HepG2 (cell line): ENCODE results near the gene MED9. TPM values are rescaled to one million over a fixed set of nuclear protein-coding genes. Genes with fewer than 3 reads are reported as not detected.

Experiments
- KLF15 ChIP-seq: sonication (generic); formaldehyde crosslinking; IDR thresholded peaks from 2 replicates; pipeline ENCODE4 v1.8.1; 2023; ENCODE audit warnings: borderline replicate concordance, mild to moderate bottlenecking, inconsistent platforms, missing genetic modification reagents, mixed read lengths
- MIER3 ChIP-seq: IDR thresholded peaks from 2 replicates; pipeline ENCODE4 v1.6.1; 2016; ENCODE audit warnings: missing compliant biosample characterization, borderline replicate concordance
- MXD1 ChIP-seq: sonication (generic); formaldehyde crosslinking; IDR thresholded peaks from 2 replicates; pipeline ENCODE4 v1.4.0; 2020; ENCODE audit warnings: mild to moderate bottlenecking, missing genetic modification reagents
- PITX1 ChIP-seq: sonication (generic); formaldehyde crosslinking; IDR thresholded peaks from 2 replicates; pipeline ENCODE4 v1.5.1; 2020; ENCODE audit warnings: mild to moderate bottlenecking, missing genetic modification reagents
- POLR2G ChIP-seq: fragments of 200-400 bp; formaldehyde crosslinking; IDR thresholded peaks from 2 replicates; pipeline ENCODE4 v1.6.1; 2018; ENCODE audit warnings: mild to moderate bottlenecking, low read depth, low read length, moderate library complexity
- SIN3B ChIP-seq: fragments of 150-350 bp; IDR thresholded peaks from 2 replicates; pipeline ENCODE4 v1.6.1; 2014; ENCODE audit warnings: low read length
- ZMYM2 ChIP-seq: sonication (generic); formaldehyde crosslinking; IDR thresholded peaks from 2 replicates; pipeline ENCODE4 v1.8.0; 2022; ENCODE audit warnings: mild to moderate bottlenecking, missing genetic modification reagents
- ZNF17 ChIP-seq: sonication (generic); formaldehyde crosslinking; IDR thresholded peaks from 2 replicates; pipeline ENCODE4 v1.5.0; 2020; ENCODE audit warnings: mild to moderate bottlenecking, missing genetic modification reagents
- ZNF407 ChIP-seq: sonication (generic); formaldehyde crosslinking; IDR thresholded peaks from one replicate; pipeline ENCODE4 v1.5.1; 2020; ENCODE audit warnings: mild to moderate bottlenecking, missing genetic modification reagents; ENCODE audit errors: not compliant biosample characterization
- ZNF687 ChIP-seq: sonication (generic); formaldehyde crosslinking; IDR thresholded peaks from 2 replicates; pipeline ENCODE4 v1.5.1; 2020; ENCODE audit warnings: mild to moderate bottlenecking, missing genetic modification reagents, moderate library complexity
- polyA plus RNA-seq, 8 experiments: library from polyadenylated mRNA; depleted of rRNA in 3 of 8; stranded (reverse) in 7 of 8; unstranded in 1 of 8; fragments of >200 nt; fragmentation: Illumina TruSeq in 4 of 8; extraction: Trizol in 4 of 8; gene quantifications; 2 replicates each; pipeline versions ENCODE4 v1.2.1 to v1.2.3, GENCODE V29; 2011 to 2016; ENCODE audit warnings: low read depth in 4 of 8, missing spikeins in 1 of 8, mixed read lengths in 1 of 8; ENCODE audit not compliant: insufficient read depth in 1 of 8
- total RNA-seq, 5 experiments: library from RNA; depleted of rRNA; stranded (reverse); fragments of >200 nt; fragmentation: Illumina TruSeq; extraction: Trizol; gene quantifications; 2 replicates each; pipeline ENCODE4 v1.2.3, GENCODE V29; 2016; ENCODE audit warnings: low read depth in 1 of 5
- TF ChIP-seq, protein P1 (sequence below): sonication (generic); formaldehyde crosslinking; IDR thresholded peaks from 2 replicates; pipeline ENCODE4 v1.8.1; 2022; ENCODE audit warnings: mild to moderate bottlenecking, missing genetic modification reagents
- TF ChIP-seq, protein P2 (sequence below): sonication (generic); formaldehyde crosslinking; IDR thresholded peaks from 2 replicates; pipeline ENCODE4 v1.5.1; 2020; ENCODE audit warnings: missing genetic modification reagents, mild to moderate bottlenecking, borderline replicate concordance

The MED9 gene
- total and polyA plus RNA-seq, 2 of the 13 experiments (the other 11 are each of a cell fraction or from before 2014, with no cell fraction given), result 11.9 to 15.1 TPM

- TF ChIP-seq, protein P1, sequence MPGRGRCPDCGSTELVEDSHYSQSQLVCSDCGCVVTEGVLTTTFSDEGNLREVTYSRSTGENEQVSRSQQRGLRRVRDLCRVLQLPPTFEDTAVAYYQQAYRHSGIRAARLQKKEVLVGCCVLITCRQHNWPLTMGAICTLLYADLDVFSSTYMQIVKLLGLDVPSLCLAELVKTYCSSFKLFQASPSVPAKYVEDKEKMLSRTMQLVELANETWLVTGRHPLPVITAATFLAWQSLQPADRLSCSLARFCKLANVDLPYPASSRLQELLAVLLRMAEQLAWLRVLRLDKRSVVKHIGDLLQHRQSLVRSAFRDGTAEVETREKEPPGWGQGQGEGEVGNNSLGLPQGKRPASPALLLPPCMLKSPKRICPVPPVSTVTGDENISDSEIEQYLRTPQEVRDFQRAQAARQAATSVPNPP (CRISPR knock-in tag), result no peak
- TF ChIP-seq KLF15 (CRISPR knock-in tag) (no peak), ZMYM2 (CRISPR knock-in tag) (no peak), MXD1 (CRISPR knock-in tag) (no peak), ZNF17 (CRISPR knock-in tag) (no peak), SIN3B (no peak), PITX1 (CRISPR knock-in tag) (no peak), MIER3 (CRISPR knock-in tag) (no peak), ZNF407 (CRISPR knock-in tag) (no peak), ZNF687 (CRISPR knock-in tag) (peak; percentile 85), POLR2G (peak; percentile 93)
- TF ChIP-seq, protein P2, sequence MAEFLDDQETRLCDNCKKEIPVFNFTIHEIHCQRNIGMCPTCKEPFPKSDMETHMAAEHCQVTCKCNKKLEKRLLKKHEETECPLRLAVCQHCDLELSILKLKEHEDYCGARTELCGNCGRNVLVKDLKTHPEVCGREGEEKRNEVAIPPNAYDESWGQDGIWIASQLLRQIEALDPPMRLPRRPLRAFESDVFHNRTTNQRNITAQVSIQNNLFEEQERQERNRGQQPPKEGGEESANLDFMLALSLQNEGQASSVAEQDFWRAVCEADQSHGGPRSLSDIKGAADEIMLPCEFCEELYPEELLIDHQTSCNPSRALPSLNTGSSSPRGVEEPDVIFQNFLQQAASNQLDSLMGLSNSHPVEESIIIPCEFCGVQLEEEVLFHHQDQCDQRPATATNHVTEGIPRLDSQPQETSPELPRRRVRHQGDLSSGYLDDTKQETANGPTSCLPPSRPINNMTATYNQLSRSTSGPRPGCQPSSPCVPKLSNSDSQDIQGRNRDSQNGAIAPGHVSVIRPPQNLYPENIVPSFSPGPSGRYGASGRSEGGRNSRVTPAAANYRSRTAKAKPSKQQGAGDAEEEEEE (CRISPR knock-in tag), result no peak
These were observed 19.6 kb downstream of the MED9 start, which contains the start of gene RASD1 (continued) for GRCh38 chr17:17496189-17497064.
